ENCODE data around the gene PAQR3. TPM values are rescaled to one million over a fixed set of nuclear protein-coding genes. Genes with fewer than 3 reads are reported as not detected.
A peak's percentile ranks its signal among the peaks of the same experiment; 100 is the strongest.

PAQR3 gene
- polyA plus RNA-seq, 2 of the 4 experiments (the other 2 are of a cell fraction): 6.5 to 26.4 TPM

GRCh38 chr4:78923464-78924312 lies 15.6 kb downstream of the PAQR3 start:
- peak in 1 of 2 experiments; percentile 4 for DNase-seq (ENCODE audit: low read depth in 1 of 2, low spot score in 1 of 2)
- Histone ChIP-seq H3K4me2 (no peak overlapping the region), H3K27ac (no peak overlapping the region), H3K4me1 (no peaks in the 10 kb centered on the region), H3K9me3 (no peaks in the 10 kb centered on the region), H3K4me3 (no peak overlapping the region)
- TF ChIP-seq HOXA7 (CRISPR knock-in tag; IDR thresholded peaks at IDR 0.05): no peak
- TF ChIP-seq CTCF (IDR thresholded peaks at IDR 0.05): 0 out of 3 replicates have a peak, but pooled peaks have one; percentile 17
- no peak for TF ChIP-seq HOXB13 (CRISPR knock-in tag; IDR thresholded peaks at IDR 0.05; ENCODE audit: low read depth)
- no peak for TF ChIP-seq ZNF302 (CRISPR knock-in tag; IDR thresholded peaks at IDR 0.05)
- TF ChIP-seq NFE2L2 (conservative IDR thresholded peaks at IDR 0.05; ENCODE audit: low read length): no peak
- no peak for TF ChIP-seq JUN (IDR thresholded peaks at IDR 0.05)
- TF ChIP-seq RNF2 (IDR thresholded peaks at IDR 0.05; ENCODE audit: borderline replicate concordance, low read depth): no peak
- TF ChIP-seq CHD4 (IDR thresholded peaks at IDR 0.05; ENCODE audit: borderline replicate concordance): no peak
- no peak for TF ChIP-seq ZC3H11A (IDR thresholded peaks at IDR 0.05)
- no peak for TF ChIP-seq CBX8 (IDR thresholded peaks at IDR 0.05)
- TF ChIP-seq RAD21 (conservative IDR thresholded peaks at IDR 0.05 in 1 of 2, IDR thresholded peaks at IDR 0.05 in 1 of 2): 0 out of 5 replicates have a peak, but pooled peaks of 1 of the 2 experiments have one; percentile 7
- no peak for TF ChIP-seq MAX (IDR thresholded peaks at IDR 0.05)
- TF ChIP-seq ZFP36 (IDR thresholded peaks at IDR 0.05; ENCODE audit: borderline replicate concordance, partially characterized antibody): no peak
- no peak for TF ChIP-seq SREBF2 (IDR thresholded peaks at IDR 0.05)
- TF ChIP-seq RCOR1 (IDR thresholded peaks at IDR 0.05; ENCODE audit: low read depth, low read length): no peak
- ChIA-PET POLR2A (no interaction called here), CTCF (interaction anchor here (1.1 kb wide), 1 partner anchor 929 kb away, joined by 4 read pairs; no protein-coding TSS in a partner anchor)
- WGBS (ENCODE audit: missing lambda C conversion rate): 70% methylated on average over 4 of the region's 4 CpGs
- no peak for ATAC-seq
- no peak for FAIRE-seq

GRCh38 chr4:78922207-78922606 lies 17.0 kb downstream of the PAQR3 start:
- H3K4me3 ChIP-seq: no peak overlapping the region
- CTCF ChIA-PET: interaction anchor here (0.9 kb wide), 1 partner anchor 932 kb away, joined by 3 read pairs; no protein-coding TSS in a partner anchor
- no peak overlapping the region for H3K27ac ChIP-seq
- TF ChIP-seq CTCF (IDR thresholded peaks at IDR 0.05) (no peak), NR3C1 (IDR thresholded peaks at IDR 0.05) (no peak), CBX2 (IDR thresholded peaks at IDR 0.05; ENCODE audit: borderline replicate concordance, low read depth) (no peak), EHF (CRISPR knock-in tag; IDR thresholded peaks at IDR 0.05) (no peak), CHD2 (IDR thresholded peaks at IDR 0.05; ENCODE audit: low read length, partially characterized antibody) (no peak)
- no peaks in the 10 kb centered on the region for H3K4me1 ChIP-seq
- FAIRE-seq: no peak
- DNase-seq (ENCODE audit: low read depth in 1 of 2, low spot score in 1 of 2): no peak
- no peak overlapping the region for H3K4me2 ChIP-seq
- no peak for ATAC-seq
- H3K9me3 ChIP-seq: no peaks in the 10 kb centered on the region
- WGBS (ENCODE audit: missing lambda C conversion rate): 87% methylated on average over 4 of the region's 4 CpGs
- POLR2A ChIA-PET: no interaction called here

All from A549 (cell line).